Vagina (tissue), 2 donors: ENCODE data around the gene PPM1A.

ENCODE experiments used
- POLR2A ChIP-seq, 2 donors: fragments of 450-650 bp; IDR thresholded peaks; one replicate each; pipeline ENCODE4 v1.6.1; 2017; ENCODE audit warnings: antibody characterized with exemption in 2 of 2, mild to moderate bottlenecking in 2 of 2, moderate library complexity in 2 of 2
- TF ChIP-seq, protein P1 (sequence below), 3 experiments: fragments of 450-650 bp in 2 of 3; fragments of 200-600 bp in 1 of 3; sonication (generic) in 1 of 3; IDR thresholded peaks; one replicate each; pipeline ENCODE4 v1.5.1; 2017 to 2019; ENCODE audit warnings: antibody characterized with exemption in 3 of 3, mild to moderate bottlenecking in 2 of 3, moderate library complexity in 2 of 3

DNA sequence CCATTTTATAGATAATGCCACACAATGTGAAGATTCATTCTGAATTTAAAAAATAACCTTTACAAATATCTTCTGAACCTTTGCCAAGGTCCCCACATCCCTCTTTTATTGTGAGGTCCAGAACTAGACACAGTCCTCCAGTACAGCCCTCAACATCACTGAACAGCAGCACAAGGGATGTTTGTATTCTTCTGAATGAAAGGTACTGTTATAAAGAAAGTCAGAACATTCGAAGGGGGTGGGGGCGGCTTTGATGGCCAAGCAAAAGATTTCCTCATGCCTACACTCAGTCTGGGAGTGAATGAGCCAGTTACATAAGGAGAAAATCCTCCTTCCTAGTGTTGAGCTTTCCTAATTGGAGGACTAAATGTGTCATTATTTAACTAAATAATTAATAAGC is 77.3 kb downstream of the PPM1A start:
- TF ChIP-seq, protein P1, sequence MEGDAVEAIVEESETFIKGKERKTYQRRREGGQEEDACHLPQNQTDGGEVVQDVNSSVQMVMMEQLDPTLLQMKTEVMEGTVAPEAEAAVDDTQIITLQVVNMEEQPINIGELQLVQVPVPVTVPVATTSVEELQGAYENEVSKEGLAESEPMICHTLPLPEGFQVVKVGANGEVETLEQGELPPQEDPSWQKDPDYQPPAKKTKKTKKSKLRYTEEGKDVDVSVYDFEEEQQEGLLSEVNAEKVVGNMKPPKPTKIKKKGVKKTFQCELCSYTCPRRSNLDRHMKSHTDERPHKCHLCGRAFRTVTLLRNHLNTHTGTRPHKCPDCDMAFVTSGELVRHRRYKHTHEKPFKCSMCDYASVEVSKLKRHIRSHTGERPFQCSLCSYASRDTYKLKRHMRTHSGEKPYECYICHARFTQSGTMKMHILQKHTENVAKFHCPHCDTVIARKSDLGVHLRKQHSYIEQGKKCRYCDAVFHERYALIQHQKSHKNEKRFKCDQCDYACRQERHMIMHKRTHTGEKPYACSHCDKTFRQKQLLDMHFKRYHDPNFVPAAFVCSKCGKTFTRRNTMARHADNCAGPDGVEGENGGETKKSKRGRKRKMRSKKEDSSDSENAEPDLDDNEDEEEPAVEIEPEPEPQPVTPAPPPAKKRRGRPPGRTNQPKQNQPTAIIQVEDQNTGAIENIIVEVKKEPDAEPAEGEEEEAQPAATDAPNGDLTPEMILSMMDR (IDR thresholded peaks at IDR 0.05): no peak
- no peak for TF ChIP-seq POLR2A (IDR thresholded peaks at IDR 0.05)
